NCI-H1092 (cell line): ENCODE measurements around the gene CAPZA2.
"Not testable (repeated sequence)": the region's sequence is repeated elsewhere in the genome, so short reads cannot be mapped to it uniquely, and the experiment has no call there.

Experiments
- DNase-seq: peaks from one replicate; lab custom pipeline; 2025; lab: John Stamatoyannopoulos, UW

The CAPZA2 gene

DNA sequence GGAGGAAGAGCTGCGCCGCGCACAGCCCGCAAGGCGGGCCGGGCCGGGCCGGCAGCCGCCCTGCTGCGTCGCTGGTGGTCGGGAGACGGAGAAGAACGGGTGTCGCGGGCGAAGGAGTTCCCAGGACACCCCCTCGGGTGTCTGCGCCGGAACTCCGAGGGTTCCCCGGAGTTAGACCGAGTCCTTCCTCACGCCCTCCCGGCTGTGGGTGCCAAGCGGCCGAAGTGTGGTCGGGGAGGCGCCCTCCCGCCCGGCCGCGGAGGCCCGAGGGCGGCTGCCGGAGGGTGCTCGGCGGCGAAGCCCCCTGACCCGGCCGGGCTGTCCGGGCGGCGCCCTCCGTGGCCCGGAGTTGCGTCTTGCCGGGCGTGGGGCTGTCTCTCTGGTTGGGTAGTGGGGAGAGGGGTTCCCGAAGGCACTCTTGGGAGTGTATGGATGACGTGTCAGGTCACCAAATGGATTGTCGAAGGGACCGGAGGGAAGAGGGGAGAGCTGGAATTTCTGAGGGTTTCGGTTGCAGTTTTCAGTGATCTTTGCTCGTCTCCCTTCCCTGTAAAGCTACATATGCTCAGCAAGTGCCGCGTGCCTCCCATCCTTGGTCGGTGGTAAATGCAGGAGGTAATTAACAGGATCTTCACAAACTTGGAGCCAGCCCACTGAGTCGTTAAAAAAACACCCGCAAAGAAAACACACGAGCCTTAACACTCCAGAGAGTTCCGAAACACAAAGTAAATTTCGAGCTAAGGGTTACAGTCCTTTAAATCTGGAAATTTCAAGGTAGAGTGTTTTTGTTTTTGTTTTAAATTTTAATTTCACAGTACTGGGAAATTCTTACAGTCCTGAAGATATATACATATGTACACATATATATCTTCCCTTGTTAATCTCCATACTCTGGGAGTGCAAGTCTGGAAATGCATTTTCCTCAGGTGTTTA lies 91.8 kb downstream of the CAPZA2 start:
- DNase-seq: peak; percentile 62

DNA sequence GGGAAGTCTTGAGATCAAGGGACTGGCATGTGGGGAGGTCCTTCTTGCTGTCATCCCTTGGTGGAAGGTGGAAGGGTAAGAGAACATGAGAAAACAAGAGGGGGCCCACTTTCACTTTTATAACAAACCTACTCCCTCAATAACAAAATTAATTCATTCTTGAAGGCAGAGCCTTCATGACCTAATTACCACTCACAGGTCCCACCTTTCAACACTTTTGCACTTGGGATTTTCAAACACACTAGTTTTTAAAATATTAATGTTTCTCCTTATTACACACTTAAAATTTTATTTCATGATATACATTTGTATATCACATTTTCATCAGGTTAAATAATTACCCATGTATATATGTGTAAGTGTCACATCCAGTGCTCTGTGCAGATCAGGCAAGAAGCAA lies 93.0 kb downstream of the CAPZA2 start:
- no peak for DNase-seq

DNA sequence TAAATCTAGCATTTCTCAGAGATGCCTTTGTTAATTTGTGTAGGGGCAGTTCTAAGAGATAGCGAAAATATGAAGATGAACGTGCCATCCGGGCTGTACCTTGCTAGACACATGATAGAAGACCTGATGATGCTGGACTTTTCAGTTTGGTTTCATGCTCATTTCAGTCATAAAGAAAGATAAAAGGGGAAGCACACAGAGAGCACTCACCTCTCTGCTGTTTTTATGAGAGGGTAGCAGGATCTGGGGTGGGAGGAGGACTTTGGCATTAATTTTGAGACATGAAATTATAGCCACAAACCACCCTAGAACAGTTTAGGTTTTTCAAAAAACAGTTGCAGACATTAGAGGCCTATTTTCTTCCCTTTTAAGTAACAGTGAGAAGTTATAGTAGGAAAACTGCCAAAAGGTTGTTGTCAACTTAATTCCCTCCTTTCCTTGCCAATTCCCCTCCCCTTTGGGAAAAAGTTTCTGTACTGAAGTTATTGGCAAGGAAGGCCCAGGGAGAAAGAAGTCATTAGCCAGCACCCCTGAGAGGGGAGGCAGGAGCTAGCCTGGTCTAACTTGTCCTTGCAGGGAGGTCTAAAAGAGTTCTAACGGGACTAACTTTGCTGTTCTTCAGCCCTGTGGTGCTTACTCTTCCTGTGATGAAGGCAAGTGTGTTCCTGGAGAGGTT lies 93.6 kb downstream of the CAPZA2 start:
- no peak for DNase-seq

DNA sequence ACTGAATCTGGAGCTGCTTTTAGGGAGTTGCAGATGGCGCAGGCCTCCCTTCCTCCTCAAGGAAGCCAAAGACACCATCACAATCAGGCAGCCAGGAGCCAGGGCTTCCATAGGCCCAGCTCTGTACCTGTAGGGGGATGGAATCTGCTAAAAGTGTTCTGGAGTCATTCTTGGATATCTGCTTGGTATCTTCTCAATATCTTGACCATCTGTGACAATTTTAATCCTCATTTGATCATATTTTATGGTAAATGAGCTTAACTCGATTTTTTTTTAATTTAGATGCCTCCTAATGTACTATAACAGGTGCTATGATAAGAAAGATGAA lies 94.1 kb downstream of the CAPZA2 start:
- no peak for DNase-seq

DNA sequence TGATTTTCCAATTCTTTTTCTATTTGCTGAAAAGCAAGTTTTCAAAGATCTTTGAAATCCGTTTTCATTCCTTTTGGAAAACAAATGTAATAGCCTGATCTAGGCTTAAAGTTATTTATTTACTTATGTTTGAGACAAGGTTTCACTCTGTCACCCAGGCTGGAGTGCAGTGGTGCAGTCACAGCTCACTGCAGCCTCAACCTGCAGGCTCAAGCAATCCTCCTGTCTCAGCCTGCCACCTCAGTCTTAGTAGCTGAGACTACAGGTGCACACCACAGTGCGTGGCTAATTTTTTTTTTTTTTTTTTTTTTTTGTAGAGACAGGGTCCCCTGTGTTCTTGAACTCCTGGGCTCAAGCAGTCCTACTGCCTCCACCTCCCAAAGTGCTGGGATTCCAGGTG lies 95.5 kb downstream of the CAPZA2 start:
- DNase-seq: no peak

DNA sequence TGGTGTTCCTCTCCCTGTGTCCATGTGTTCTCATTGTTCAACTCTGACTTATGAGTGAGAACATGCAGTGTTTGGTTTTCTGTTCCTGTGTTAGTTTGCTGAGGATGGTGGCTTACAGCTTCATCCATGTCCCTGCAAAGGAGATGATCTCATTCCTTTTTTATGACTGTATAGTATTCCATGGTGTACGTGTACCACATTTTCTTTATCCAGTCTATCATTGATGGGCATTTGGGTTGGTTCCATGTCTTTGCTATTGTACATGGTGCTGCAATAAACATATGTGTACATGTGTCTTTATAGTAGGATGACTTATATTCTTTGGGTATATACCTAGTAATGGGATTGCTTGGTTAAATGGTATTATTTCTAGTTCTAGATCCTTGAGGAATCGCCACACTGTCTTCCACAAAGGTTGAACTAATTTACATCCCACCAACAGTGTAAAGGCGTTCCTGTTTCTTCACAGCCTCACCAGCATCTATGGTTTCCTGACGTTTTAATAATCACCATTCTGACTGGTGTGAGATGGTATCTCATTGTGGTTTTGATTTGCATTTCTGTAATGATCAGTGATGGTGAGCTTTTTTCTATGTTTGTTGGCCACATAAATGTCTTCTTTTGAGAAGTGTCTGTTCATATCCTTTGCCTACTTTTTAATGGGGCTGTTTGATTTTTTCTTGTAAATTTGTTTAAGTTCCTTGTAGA lies 99.7 kb downstream of the CAPZA2 start:
- not testable (repeated sequence) for DNase-seq

DNA sequence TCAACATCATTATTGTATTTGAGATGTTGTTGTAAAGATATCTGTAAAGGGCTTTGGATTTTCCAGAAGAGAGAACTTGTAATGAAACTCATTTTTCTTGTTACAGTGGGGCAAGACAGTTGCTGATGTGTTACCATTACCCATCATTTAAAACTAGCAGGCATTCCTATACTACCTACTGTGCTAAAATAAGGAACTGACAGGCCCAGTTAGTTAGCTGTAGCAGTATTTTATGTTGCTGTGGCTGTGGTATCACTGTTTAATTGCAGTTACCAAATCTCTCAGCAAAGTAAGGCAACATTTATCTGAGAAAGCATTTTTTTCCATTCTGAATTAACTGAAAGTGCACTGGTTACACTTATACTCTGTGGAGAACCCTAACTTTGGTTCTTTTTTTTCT lies 100.8 kb downstream of the CAPZA2 start:
- DNase-seq: no peak

DNA sequence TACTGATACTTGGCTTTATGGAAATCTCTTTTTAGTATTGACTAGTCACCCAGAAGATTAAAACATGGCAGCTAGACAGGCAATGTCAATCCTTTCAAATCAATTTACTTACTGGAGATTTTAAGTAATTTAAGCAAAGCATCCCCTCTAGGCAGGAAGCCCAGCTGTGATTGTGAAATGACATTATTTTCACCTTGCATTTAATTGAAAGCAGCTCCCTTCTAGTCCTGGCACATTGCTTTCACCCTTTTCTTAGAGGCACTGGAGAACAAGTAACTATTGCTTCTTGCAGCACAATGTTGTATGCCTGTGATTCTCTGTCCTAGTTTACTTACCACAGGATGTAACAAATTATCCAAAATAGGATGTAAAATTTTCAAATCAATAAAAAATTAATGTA lies 104.2 kb downstream of the CAPZA2 start:
- no peak for DNase-seq

DNA sequence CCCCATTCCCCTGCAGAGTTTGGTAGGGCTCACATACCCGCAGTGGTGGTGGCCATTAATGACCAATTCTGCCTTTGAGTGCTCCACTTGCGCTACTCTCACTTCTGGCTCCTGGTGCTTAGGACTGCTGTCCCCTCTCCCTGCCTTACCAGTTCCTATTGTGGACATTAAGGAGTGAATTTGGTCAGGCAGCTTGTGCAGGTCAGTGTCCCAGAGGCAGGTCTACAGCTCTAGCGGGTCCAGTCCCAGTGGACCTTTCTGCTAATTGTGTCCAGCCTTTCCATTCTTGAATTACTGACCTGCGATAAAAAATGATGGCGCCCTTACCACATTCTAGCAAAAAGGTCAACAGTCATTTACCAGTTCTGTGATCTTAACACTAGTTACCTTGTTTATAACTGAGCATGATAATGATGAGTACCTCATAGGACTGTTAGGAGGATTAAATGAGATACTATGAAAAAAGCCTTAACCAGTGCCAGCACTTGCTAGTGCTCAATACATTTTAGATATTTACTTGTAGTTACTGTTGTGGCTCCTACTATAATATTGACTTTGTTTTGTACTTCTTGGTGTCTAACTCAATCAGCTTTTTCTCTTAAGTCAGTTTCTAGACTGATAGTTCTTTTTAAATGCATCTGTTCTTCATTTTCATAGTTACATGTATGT lies 105.0 kb downstream of the CAPZA2 start:
- DNase-seq: no peak

DNA sequence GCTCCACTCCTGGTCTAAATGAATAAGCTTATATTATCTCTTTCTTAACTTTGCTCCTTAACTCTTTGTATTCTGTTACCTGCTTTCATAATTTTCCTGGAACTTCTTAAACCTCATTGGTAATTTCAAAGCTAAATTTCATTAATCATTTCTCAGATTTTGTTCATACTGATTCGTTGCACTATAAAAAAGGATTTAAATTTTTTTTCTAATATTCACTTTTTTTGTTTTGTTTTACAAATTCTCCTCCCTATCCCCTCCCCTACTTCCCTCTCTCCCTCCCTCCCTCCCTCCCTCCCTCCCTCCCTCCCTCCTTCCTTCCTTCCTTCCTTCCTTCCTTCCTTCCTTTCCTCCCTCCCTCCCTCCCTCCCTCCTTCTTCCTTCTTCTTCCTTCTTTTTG lies 105.6 kb downstream of the CAPZA2 start:
- no peak for DNase-seq

DNA sequence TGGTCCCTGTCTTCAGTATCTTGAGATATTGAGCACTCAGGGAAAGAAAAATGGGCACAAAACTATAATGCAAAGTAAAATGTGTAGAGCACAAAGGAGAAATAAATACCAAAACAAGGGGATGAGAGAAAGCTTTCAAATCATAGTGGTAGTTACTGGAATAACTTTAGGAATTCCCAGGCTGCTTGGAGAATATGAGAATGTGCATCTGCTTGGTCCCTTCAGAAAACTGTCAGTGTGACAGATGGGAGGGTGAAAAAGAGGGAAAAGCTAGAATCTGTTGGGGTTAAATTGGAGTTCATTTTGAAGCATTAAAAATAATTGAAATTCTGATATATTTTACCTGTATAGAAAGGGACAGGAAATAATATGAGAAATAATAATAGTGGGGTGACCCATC lies 106.2 kb downstream of the CAPZA2 start:
- DNase-seq: no peak

DNA sequence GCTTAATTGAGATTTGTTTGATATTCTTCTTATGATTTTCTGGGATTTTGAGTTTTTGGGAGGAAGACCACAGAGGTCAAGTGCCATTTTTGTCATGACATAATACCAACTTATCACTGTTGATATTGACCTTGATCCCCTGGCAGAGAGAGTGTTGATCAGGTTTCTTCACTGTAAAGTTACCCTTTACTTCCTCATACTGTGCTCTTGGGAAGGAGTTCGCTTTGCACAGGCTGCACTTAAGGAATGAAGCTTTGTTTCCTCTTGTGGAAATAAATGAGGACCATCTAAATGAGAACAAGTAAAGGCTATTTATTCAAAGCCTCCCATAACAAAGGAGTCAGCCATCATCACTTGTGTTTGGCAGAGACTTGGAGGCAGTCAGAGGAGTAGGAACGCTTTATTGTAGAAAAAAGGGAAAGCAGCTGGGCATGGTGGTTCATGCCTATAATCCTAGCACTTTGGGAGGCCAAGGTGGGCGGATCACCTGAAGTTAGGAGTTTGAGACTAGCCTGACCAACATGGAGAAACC lies 107.0 kb downstream of the CAPZA2 start:
- DNase-seq: no peak

DNA sequence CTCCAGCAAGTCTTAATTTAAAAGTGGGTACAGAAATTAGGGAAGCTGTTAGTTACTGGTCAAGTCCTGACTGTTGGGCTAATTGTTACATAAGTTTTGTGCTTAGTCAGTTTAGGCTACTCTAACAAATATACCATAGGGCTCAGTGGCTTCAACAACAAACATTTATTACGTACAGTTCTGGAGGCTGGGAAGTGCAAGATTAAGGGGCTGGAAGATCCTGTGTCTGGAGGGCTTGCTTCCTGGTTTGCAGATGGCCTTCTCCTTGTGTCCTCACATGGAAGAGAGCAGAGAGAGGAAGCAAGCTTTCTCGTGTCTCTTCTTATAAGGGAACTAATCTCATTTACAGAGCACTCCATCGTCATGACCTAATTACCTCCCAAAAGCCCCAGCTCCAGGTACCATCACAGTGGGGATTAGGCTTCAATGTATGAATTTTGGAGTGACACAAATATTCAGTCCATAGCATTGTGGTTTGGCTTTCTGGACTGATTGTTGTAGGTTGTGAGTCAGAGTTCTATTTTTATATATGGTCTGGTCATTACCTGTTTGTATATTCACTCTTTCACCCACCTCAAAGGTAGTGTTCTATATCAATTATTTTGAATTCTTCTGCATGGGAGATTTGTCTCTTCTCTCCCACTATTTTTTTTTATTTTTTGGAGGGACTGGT lies 108.0 kb downstream of the CAPZA2 start:
- no peak for DNase-seq

DNA sequence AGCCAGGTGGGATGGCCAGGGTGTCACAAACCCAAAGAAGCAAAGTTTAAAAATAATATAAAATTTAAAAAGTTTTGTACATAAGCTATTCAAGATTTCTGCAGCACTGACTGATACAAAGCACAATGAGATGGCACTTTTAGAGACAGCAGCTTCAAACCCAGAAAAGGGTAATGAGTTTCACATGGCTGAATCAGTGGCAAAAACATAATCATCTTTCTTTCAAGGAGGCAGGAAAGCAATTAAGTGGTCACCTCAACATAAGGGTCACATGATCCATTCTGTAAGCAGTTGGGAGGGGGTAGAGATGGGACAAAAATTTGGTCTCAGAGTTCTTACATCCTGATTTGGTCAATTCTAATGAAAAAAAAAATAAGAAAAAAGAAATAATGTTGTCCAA lies 108.8 kb downstream of the CAPZA2 start:
- DNase-seq: not testable (repeated sequence)
